IMR-90 (cell line): ENCODE data around the gene MAN1C1. TPM values are rescaled to one million over a fixed set of nuclear protein-coding genes. Genes with fewer than 3 reads are reported as not detected.

Source experiments
- ATAC-seq: fragments of 200-7000 bp; cut with Tn5 transposase; 2 replicates; pipeline ENCODE4 v1.9.1; 2020; ENCODE audit warnings: low read depth, mild to moderate bottlenecking, moderate library complexity
- BruUV-seq: library from RNA; stranded (reverse); fragments of 400-500 nt; replicated peaks from 2 replicates; lab custom pipeline; 2021; lab: Mats Ljungman, UMichigan
- CTCF ChIA-PET: fragments of 300-600 bp; formaldehyde crosslinking; extraction: SDS; loops from one replicate; lab custom pipeline; 2021; ENCODE audit warnings: antibody characterized with exemption; lab: Yijun Ruan, JAX
- POLR2A ChIA-PET: fragments of 300-600 bp; sonication (Branson Sonifier 250); formaldehyde crosslinking; loops from one replicate; lab custom pipeline; 2022; ENCODE audit warnings: antibody characterized with exemption; ENCODE audit not compliant: unreplicated experiment; lab: Charles Lee
- DNase-seq: peaks from one replicate; pipeline ENCODE4 v3.0.0; 2013
- H2AFZ ChIP-seq: replicated peaks from 2 replicates; pipeline ENCODE3; 2013; ENCODE audit warnings: low read length, mild to moderate bottlenecking; ENCODE audit not compliant: poor library complexity
- H2AK5ac ChIP-seq: 2 replicates; pipeline ENCODE4 v1.6.1; 2013; ENCODE audit warnings: low read depth, low read length, inconsistent platforms
- H2AK9ac ChIP-seq: replicated peaks from 2 replicates; pipeline ENCODE3; 2013; ENCODE audit warnings: mild to moderate bottlenecking, low read depth, low read length, moderate library complexity; ENCODE audit not compliant: poor library complexity
- H2BK120ac ChIP-seq: 2 replicates; pipeline ENCODE4 v1.6.1; 2013; ENCODE audit warnings: low read depth, low read length, inconsistent platforms
- H2BK15ac ChIP-seq: 3 replicates; pipeline ENCODE4 v1.6.1; 2013; ENCODE audit warnings: low read depth, low read length, inconsistent platforms
- H2BK20ac ChIP-seq: 2 replicates; pipeline ENCODE4 v1.6.1; 2013; ENCODE audit warnings: low read depth, mild to moderate bottlenecking, inconsistent platforms, low read length, moderate library complexity
- H2BK5ac ChIP-seq: 2 replicates; pipeline ENCODE4 v1.6.1; 2013; ENCODE audit warnings: mild to moderate bottlenecking, low read depth, low read length, inconsistent platforms; ENCODE audit not compliant: poor library complexity, severe bottlenecking
- H3K14ac ChIP-seq: replicated peaks from 2 replicates; pipeline ENCODE4 v1.6.1; 2013; ENCODE audit warnings: low read depth, low read length, inconsistent platforms
- H3K18ac ChIP-seq: 2 replicates; pipeline ENCODE4 v1.6.1; 2013; ENCODE audit warnings: low read depth, low read length, control low read depth
- H3K23ac ChIP-seq: 2 replicates; pipeline ENCODE4 v1.6.1; 2013; ENCODE audit warnings: low read depth, low read length, inconsistent platforms
- H3K27ac ChIP-seq: 2 replicates; pipeline ENCODE4 v1.5.1; 2013; ENCODE audit warnings: mild to moderate bottlenecking, control low read depth, low read length; ENCODE audit not compliant: insufficient read depth
- H3K27me3 ChIP-seq: 2 replicates; pipeline ENCODE4 v1.6.1; 2013; ENCODE audit warnings: low read length; ENCODE audit not compliant: control insufficient read depth, insufficient read depth
- H3K36me3 ChIP-seq: 2 replicates; pipeline ENCODE4 v1.6.1; 2013; ENCODE audit warnings: low read length, mixed read lengths; ENCODE audit not compliant: control insufficient read depth, insufficient read depth
- H3K4ac ChIP-seq: 2 replicates; pipeline ENCODE4 v1.6.1; 2013; ENCODE audit warnings: low read depth, low read length, inconsistent platforms
- H3K4me1 ChIP-seq: 2 replicates; pipeline ENCODE4 v1.6.1; 2013; ENCODE audit warnings: low read length, mixed read lengths; ENCODE audit not compliant: control insufficient read depth, insufficient read depth
- H3K4me2 ChIP-seq: 2 replicates; pipeline ENCODE4 v1.6.1; 2013; ENCODE audit warnings: low read depth, mild to moderate bottlenecking, control low read depth, low read length, moderate library complexity
- H3K4me3 ChIP-seq: 2 replicates; pipeline ENCODE4 v1.5.1; 2013; ENCODE audit warnings: low read depth, mild to moderate bottlenecking, control low read depth, low read length, moderate library complexity; ENCODE audit not compliant: insufficient read depth
- H3K56ac ChIP-seq: 2 replicates; pipeline ENCODE4 v1.6.1; 2013; ENCODE audit warnings: low read length, inconsistent platforms; ENCODE audit not compliant: insufficient read depth; ENCODE audit errors: extremely low read depth
- H3K79me1 ChIP-seq, 2 experiments: 2 replicates each; pipeline ENCODE4 v1.6.1; 2013; ENCODE audit warnings: low read length in 2 of 2, inconsistent platforms in 1 of 2, low read depth in 1 of 2
- H3K9ac ChIP-seq: 2 replicates; pipeline ENCODE4 v1.6.1; 2013; ENCODE audit warnings: low read depth, low read length, control low read depth
- H3K9me1 ChIP-seq: 2 replicates; pipeline ENCODE4 v1.6.1; 2013; ENCODE audit warnings: low read length, inconsistent platforms; ENCODE audit not compliant: insufficient read depth
- H3K9me3 ChIP-seq: 2 replicates; pipeline ENCODE4 v1.6.1; 2013; ENCODE audit warnings: low read length; ENCODE audit not compliant: control insufficient read depth, insufficient read depth
- H4K20me1 ChIP-seq: 2 replicates; pipeline ENCODE4 v1.6.1; 2013; ENCODE audit warnings: low read length, inconsistent platforms; ENCODE audit not compliant: insufficient read depth
- H4K5ac ChIP-seq: 2 replicates; pipeline ENCODE4 v1.6.1; 2013; ENCODE audit warnings: mild to moderate bottlenecking, low read depth, low read length, control low read depth
- H4K8ac ChIP-seq, 2 experiments: 2 replicates each; pipeline ENCODE4 v1.6.1; 2013; ENCODE audit warnings: low read depth in 2 of 2, low read length in 2 of 2, control low read depth in 1 of 2, inconsistent platforms in 1 of 2
- H4K91ac ChIP-seq: 2 replicates; pipeline ENCODE4 v1.6.1; 2013; ENCODE audit warnings: low read depth, low read length, inconsistent platforms; ENCODE audit not compliant: insufficient read depth
- RAD21 ChIP-seq: IDR thresholded peaks from 2 replicates; pipeline ENCODE4 v1.6.1; 2012; ENCODE audit warnings: low read length, improper control_type of control experiment
- RCOR1 ChIP-seq: IDR thresholded peaks from 2 replicates; pipeline ENCODE4 v1.6.1; 2012; ENCODE audit warnings: mild to moderate bottlenecking, low read length, improper control_type of control experiment; ENCODE audit not compliant: insufficient replicate concordance
- RFX5 ChIP-seq: IDR thresholded peaks from 2 replicates; pipeline ENCODE4 v1.8.0; 2012; ENCODE audit warnings: low read depth, mild to moderate bottlenecking, low read length, moderate library complexity
- WGBS, 2 experiments: methylation state at CpG; one replicate each; pipeline versions ENCODE4 v1.1.5 to v1.1.7; 2013; ENCODE audit warnings: missing lambda C conversion rate in 2 of 2; ENCODE audit not compliant: insufficient read length in 1 of 2; ENCODE audit errors: extremely low coverage in 2 of 2; 5-methylcytosine and 5-hydroxymethylcytosine counted together
- dilution Hi-C: fragments of 300-500 bp; cut with HindIII; formaldehyde crosslinking; loops from one replicate; pipeline ENCODE4 v1.14.3; 2018; ENCODE audit warnings: low sequenced_read_pairs; ENCODE audit not compliant: unreplicated experiment
- in situ Hi-C: fragments of 300-500 bp; cut with MboI; formaldehyde crosslinking; loops from 3 replicates; pipeline ENCODE4 v1.14.3; 2019; ENCODE audit warnings: low sequenced_read_pairs, inconsistent platforms, mixed read lengths
- intact Hi-C: fragments of 100-400 bp; cut with micrococcal nuclease; formaldehyde crosslinking; loops from 2 replicates; pipeline ENCODE4 v1.10.0; 2022
- polyA plus RNA-seq, 3 experiments: library from polyadenylated mRNA; depleted of rRNA; stranded (reverse); fragments of >200 nt; gene quantifications; 2 replicates each; pipeline ENCODE4 v1.2.3, GENCODE V29; 2012; ENCODE audit warnings: low replicate concordance in 1 of 3
- total RNA-seq: library from RNA; depleted of rRNA; stranded (reverse); fragments of >200 nt; gene quantifications from 2 replicates; pipeline ENCODE4 v1.2.3, GENCODE V29; 2012

The MAN1C1 gene
- total and polyA plus RNA-seq, 2 of the 4 experiments (the other 2 are of a cell fraction), result 3.2 to 11.3 TPM

DNA sequence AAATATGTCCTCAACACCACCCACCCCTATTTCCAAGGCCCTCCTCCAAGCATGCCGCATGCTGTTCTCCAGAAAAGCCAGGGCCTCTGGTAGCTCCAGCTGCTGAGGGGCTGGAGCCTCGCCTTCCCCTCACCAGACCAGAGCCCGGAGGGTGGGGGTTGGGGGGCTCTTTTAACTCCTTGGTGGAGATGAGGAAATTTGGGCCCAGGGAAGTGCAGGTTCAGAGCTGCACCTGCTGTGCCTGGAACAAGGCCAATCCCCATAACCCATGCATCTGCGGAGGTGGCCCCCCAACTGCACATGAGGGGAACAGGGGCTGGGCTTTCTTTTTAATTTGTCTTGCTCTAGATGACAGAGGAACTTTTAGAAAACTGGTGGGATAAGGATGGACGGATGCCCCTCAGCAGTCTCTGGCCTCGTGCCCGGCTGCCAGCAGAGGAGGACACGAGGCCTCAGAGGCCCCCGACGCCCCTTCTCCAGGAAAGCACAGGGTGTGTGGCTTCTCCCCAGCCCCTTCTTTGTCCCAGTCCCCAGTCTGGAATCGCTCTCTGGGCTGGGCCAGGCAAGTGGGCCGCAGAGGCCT is 182.9 kb downstream of the MAN1C1 start:
- ATAC-seq (no peak), DNase-seq (no peak)
- Histone ChIP-seq H4K91ac (peak overlapping the region; percentile 87), H3K14ac (peak overlapping the region; percentile 73), H4K20me1 (0 out of 2 replicates have a peak, but pooled peaks cover 4% of the 10 kb centered on the region), H3K4me2 (peak overlapping the region; percentile 83), H3K4me1 (peaks cover 12% of the 10 kb centered on the region), H3K9ac (peak overlapping the region; percentile 77), H2BK15ac (peak overlapping the region; percentile 37; the same call in 1 of the 3 replicates), H2BK5ac (peak overlapping the region; percentile 75), H4K8ac (peak overlapping the region; percentile 84 to 96), H3K9me1 (peaks cover 9% of the 10 kb centered on the region), H3K9me3 (no peaks in the 10 kb centered on the region), H3K56ac (no peak overlapping the region), H3K4me3 (peak overlapping the region; percentile 87), H3K4ac (peak overlapping the region; percentile 84), H2BK20ac (no peak overlapping the region), H3K27me3 (no peaks in the 10 kb centered on the region), H3K36me3 (no peaks in the 10 kb centered on the region), H3K18ac (peak overlapping the region; percentile 7; the same call in 1 of the 2 replicates), H3K23ac (no peak overlapping the region), H3K27ac (peak overlapping the region; percentile 86), H2AK9ac (peak overlapping the region; percentile 70), H2AK5ac (peak overlapping the region; percentile 27), H4K5ac (peak overlapping the region; percentile 59), H2AFZ (peak overlapping the region; percentile 96), H2BK120ac (peak overlapping the region; percentile 82), H3K79me1 (peaks cover 20 to 32% of the 10 kb centered on the region in 2 experiments; a peak in 3 of 4 replicates)
- dilution Hi-C loops (no loop called here), in situ Hi-C loops (no loop called here), intact Hi-C loops (loop anchor here (5.0 kb wide), 1 partner anchor 87 kb away; no protein-coding TSS in a partner anchor)
- ChIA-PET POLR2A (no interaction called here), CTCF (no interaction called here)
- no peak for TF ChIP-seq RAD21
- no peak for TF ChIP-seq RFX5
- no peak for TF ChIP-seq RCOR1
- whole genome bisulfite sequencing, 2 experiments, result 11% methylated on average over 5 of the region's 12 CpGs; no CpG with 5 or more reads in 1 of the 2 experiments
- BruUV-seq, result no TSS peak
